GM19372 (cell line): ENCODE measurements around the gene ABR.

Source experiments
- ATAC-seq: cut with Tn5 transposase; IDR thresholded peaks from one replicate; pipeline ENCODE4 v1.9.1; 2021; ENCODE audit warnings: mild to moderate bottlenecking, low read depth, moderate library complexity; ENCODE audit not compliant: unreplicated experiment

ABR gene

GRCh38 chr17:1179818-1180742, at the start of gene ABR:
TSS of gene ABR (minus strand) at chr17:1179981. CDS start at chr17:1179727, 254 bp downstream.
- ATAC-seq = no peak

- peak; percentile 51 for ATAC-seq
Observed at GRCh38 chr17:1229349-1229899, 49.6 kb upstream of the ABR start.

- ATAC-seq = peak; percentile 25
Observed at GRCh38 chr17:1228781-1229348, 49.1 kb upstream of the ABR start.

- no peak for ATAC-seq
Observed at GRCh38 chr17:1227917-1228780, 48.4 kb upstream of the ABR start.

GRCh38 chr17:1227365-1227764, 47.6 kb upstream of the ABR start:
- no peak for ATAC-seq

GRCh38 chr17:1226308-1226707, 46.5 kb upstream of the ABR start:
- no peak for ATAC-seq

GRCh38 chr17:1224330-1224729, 44.5 kb upstream of the ABR start:
- no peak for ATAC-seq

- no peak for ATAC-seq
Observed at GRCh38 chr17:1223662-1224061, 43.9 kb upstream of the ABR start.

- no peak for ATAC-seq
Observed at GRCh38 chr17:1222321-1222720, 42.5 kb upstream of the ABR start.

GRCh38 chr17:1221209-1221608, 41.4 kb upstream of the ABR start:
- no peak for ATAC-seq

GRCh38 chr17:1220346-1220745, 40.6 kb upstream of the ABR start:
- no peak for ATAC-seq

GRCh38 chr17:1217089-1217385, 37.3 kb upstream of the ABR start:
- ATAC-seq = no peak

- ATAC-seq = no peak
Observed at GRCh38 chr17:1216217-1217088, 36.7 kb upstream of the ABR start.

GRCh38 chr17:1212946-1213345, 33.2 kb upstream of the ABR start:
- ATAC-seq = no peak

- no peak for ATAC-seq
Observed at GRCh38 chr17:1211287-1211686, 31.5 kb upstream of the ABR start.

GRCh38 chr17:1208966-1209365, 29.2 kb upstream of the ABR start:
- ATAC-seq = no peak

- no peak for ATAC-seq
Observed at GRCh38 chr17:1206026-1206777, 26.4 kb upstream of the ABR start.

GRCh38 chr17:1203967-1204291, 24.1 kb upstream of the ABR start:
- no peak for ATAC-seq
